Spleen (tissue), 7 donors: ENCODE data around the gene SLC7A14.

ENCODE experiments used
- CTCF ChIP-seq, 11 experiments: fragments of 200-600 bp in 7 of 11; fragments of 450-650 bp in 4 of 11; sonication (generic) in 4 of 11; IDR thresholded peaks in 8 of 11; conservative IDR thresholded peaks in 3 of 11; 1 replicate in 7 of 11; 2 replicates in 4 of 11; pipeline versions ENCODE4 v1.4.0 to v1.8.0; 2016 to 2021; ENCODE audit warnings: antibody characterized with exemption in 11 of 11, inconsistent platforms in 4 of 11, mild to moderate bottlenecking in 1 of 11
- POLR2A ChIP-seq, 3 donors: fragments of 450-650 bp; IDR thresholded peaks; one replicate each; pipeline ENCODE4 v1.5.1; 2017; ENCODE audit warnings: antibody characterized with exemption in 3 of 3, mild to moderate bottlenecking in 1 of 3
- donor health status: DM: no; HTN: no; CAD: no; lungs with moderate emphysema.
- donor health status: DM: no; HTN: no; CAD: no.
- donor health status: DM: no; HTN: no; CAD: no.

GRCh38 chr3:170463011-170463410, 122.9 kb downstream of the SLC7A14 start:
- TF ChIP-seq CTCF (IDR thresholded peaks at IDR 0.05 in 8 of 11, conservative IDR thresholded peaks at IDR 0.05 in 3 of 11) = no peak
- no peak for TF ChIP-seq POLR2A (IDR thresholded peaks at IDR 0.05)
